Naive thymus-derived CD8-positive, alpha-beta T cell (primary cell): Measurements from ENCODE around the gene ART5. TPM values are rescaled to one million over a fixed set of nuclear protein-coding genes. Genes with fewer than 3 reads are reported as not detected.
"Not testable (repeated sequence)": the region's sequence is repeated elsewhere in the genome, so short reads cannot be mapped to it uniquely, and the experiment has no call there.

Experiments used
- ATAC-seq, 2 donors: fragments of 150-1000 bp; cut with Tn5 transposase in 1 of 2; sonication (Bioruptor Pico), chemical (Tn5 transposase) in 1 of 2; 1 replicate in 1 of 2; 2 replicates in 1 of 2; pipeline ENCODE4 v1.10.0; 2021; ENCODE audit warnings: mild to moderate bottlenecking in 2 of 2, moderate library complexity in 2 of 2
- POLR2A ChIA-PET: fragments of 350-600 bp; sonication (Branson Sonifier 250); formaldehyde crosslinking; loops from one replicate; lab custom pipeline; 2021; ENCODE audit warnings: antibody characterized with exemption; lab: Charles Lee
- DNase-seq, 10 donors: peaks; one replicate each; pipeline versions ENCODE4 v3.0.0 to v3.0.0-alpha.2; 2020 to 2022
- H3K27ac Mint-ChIP-seq, 10 donors: one replicate each; pipeline ENCODE4 v1.8.0; 2020 to 2022; ENCODE audit warnings: mild to moderate bottlenecking in 10 of 10, mixed read lengths in 10 of 10, moderate library complexity in 4 of 10, inconsistent platforms in 1 of 10
- H3K27me3 Mint-ChIP-seq, 5 donors: one replicate each; pipeline ENCODE4 v1.8.0; 2021 to 2022; ENCODE audit warnings: mixed read lengths in 5 of 5
- H3K36me3 Mint-ChIP-seq, 3 donors: one replicate each; pipeline ENCODE4 v1.8.0; 2020 to 2022; ENCODE audit warnings: mixed read lengths in 3 of 3, mild to moderate bottlenecking in 2 of 3, inconsistent platforms in 1 of 3
- H3K4me1 Mint-ChIP-seq, 4 donors: one replicate each; pipeline ENCODE4 v1.8.0; 2021 to 2022; ENCODE audit warnings: mixed read lengths in 4 of 4
- H3K4me3 Mint-ChIP-seq, 10 donors: one replicate each; pipeline ENCODE4 v1.8.0; 2020 to 2022; ENCODE audit warnings: mild to moderate bottlenecking in 10 of 10, mixed read lengths in 10 of 10, moderate library complexity in 6 of 10, inconsistent platforms in 1 of 10
- H3K9me3 Mint-ChIP-seq, 9 donors: one replicate each; pipeline ENCODE4 v1.8.0; 2020 to 2022; ENCODE audit warnings: mixed read lengths in 9 of 9, mild to moderate bottlenecking in 3 of 9, inconsistent platforms in 1 of 9, moderate library complexity in 1 of 9
- polyA plus RNA-seq, 3 donors: library from polyadenylated mRNA; unstranded; fragments of 300-500 nt; fragmentation: Illumina TruSeq; gene quantifications; one replicate each; pipeline ENCODE4 v1.2.3, GENCODE V29; 2021
- total RNA-seq, 8 experiments: library from RNA in 2 of 8; stranded (reverse) in 2 of 8; gene quantifications; one replicate each; pipeline ENCODE4 v1.2.3 and lab custom pipeline; 2021 to 2026

The ART5 gene
- total and polyA plus RNA-seq, 5 experiments from 2014 or later = not detected

DNA sequence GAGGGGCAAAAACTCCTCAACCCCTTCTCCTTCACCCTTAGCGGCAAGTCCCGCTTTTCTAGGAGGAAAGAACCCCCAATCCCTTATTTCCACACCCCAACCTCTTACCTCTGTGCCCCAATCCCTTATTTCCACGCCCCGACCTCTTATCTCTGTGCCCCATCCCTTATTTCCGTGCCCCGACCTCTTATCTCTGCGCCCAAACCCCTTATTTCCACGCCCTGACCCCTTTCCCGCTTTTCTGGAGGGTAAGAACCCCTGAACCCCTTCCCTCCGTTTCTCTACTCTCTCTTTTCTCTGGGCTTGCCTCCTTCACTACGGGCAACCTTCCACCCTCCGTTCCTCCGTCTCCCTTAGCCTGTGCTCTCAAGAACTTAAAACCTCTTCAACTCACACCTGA, 7.1 kb upstream of the ART5 start:
- H3K4me3 Mint-ChIP-seq, H3K36me3 Mint-ChIP-seq, H3K4me1 Mint-ChIP-seq, POLR2A ChIA-PET, ATAC-seq, H3K9me3 Mint-ChIP-seq, H3K27ac Mint-ChIP-seq: not testable (repeated sequence)
- H3K27me3 Mint-ChIP-seq = peaks cover 37 to 77% (median 52%) of the 10 kb centered on the region in 5 donors
- peak in 1 of 10 donors; percentile 30 for DNase-seq

DNA sequence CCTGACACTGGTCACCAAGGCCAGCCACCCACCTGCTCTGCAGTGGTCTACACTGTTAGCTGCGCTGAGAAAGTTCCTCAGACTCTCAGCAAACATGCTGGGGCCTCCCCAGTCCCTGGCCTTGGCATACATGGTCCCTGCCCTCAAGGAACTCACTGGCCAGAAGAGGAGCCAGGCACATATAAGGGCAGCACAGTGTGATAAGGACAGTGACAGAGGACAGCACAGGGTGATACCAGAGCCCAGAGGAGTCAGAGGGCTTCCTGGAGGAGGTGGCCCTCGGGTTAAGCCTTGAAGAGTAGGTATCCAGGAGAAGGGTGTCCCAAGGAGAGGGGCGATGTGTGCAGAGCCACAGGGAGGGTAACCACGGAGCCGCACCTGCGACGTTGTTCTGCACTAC, 3.8 kb upstream of the ART5 start:
- Mint-ChIP-seq H3K9me3 (no peaks in the 10 kb centered on the region), H3K4me1 (peaks cover 6 to 20% (median 13%) of the 10 kb centered on the region in 4 donors), H3K36me3 (peaks cover 0 to 2% (median 0%) of the 10 kb centered on the region in 3 donors), H3K27ac (peak overlapping the region in 1 of 10 donors; percentile 47), H3K27me3 (peaks cover 38 to 70% (median 48%) of the 10 kb centered on the region in 5 donors), H3K4me3 (no peak overlapping the region)
- ATAC-seq (no peak), DNase-seq (peak in 1 of 10 donors; percentile 42)
- POLR2A ChIA-PET = no interaction called here

DNA sequence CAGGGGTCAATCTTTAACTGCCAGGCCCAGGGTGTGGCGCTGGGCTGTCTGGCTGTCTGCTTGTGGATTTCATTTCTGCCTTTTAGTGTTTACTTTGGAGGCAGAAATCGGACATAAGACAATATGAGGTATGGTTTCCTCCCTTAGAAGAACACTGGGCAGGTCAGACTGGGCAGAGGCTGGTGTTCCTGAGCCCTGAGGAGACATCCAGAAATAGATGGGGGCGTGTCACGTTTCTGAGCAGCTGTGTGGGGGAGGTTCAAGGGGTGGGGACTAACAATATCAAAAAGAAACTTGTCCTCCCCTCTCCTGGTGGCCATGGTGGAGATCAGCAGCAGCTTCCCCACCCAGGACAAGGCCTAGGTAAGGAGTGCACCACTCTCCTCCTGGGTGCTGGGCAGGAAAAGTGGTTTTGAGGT, 3.0 kb upstream of the ART5 start, which contains the start of gene ART1:
Gene ART1 (plus strand): TSS at position 312 of the 419 bp plus-strand sequence. CDS start 14,086 bp downstream, outside the sequence.
- ATAC-seq = no peak
- H3K9me3 Mint-ChIP-seq = no peaks in the 10 kb centered on the region
- H3K27me3 Mint-ChIP-seq = peaks cover 36 to 63% (median 45%) of the 10 kb centered on the region in 5 donors
- peaks cover 0 to 2% (median 0%) of the 10 kb centered on the region in 3 donors for H3K36me3 Mint-ChIP-seq
- peaks cover 6 to 20% (median 13%) of the 10 kb centered on the region in 4 donors for H3K4me1 Mint-ChIP-seq
- peak within 1 kb of the TSS in 2 of 10 donors; percentile 15 to 43 for H3K4me3 Mint-ChIP-seq
- H3K27ac Mint-ChIP-seq = peak within 1 kb of the TSS in 4 of 10 donors; percentile 27 to 47 (median 44)
- POLR2A ChIA-PET = no interaction called here
- DNase-seq = no peak

DNA sequence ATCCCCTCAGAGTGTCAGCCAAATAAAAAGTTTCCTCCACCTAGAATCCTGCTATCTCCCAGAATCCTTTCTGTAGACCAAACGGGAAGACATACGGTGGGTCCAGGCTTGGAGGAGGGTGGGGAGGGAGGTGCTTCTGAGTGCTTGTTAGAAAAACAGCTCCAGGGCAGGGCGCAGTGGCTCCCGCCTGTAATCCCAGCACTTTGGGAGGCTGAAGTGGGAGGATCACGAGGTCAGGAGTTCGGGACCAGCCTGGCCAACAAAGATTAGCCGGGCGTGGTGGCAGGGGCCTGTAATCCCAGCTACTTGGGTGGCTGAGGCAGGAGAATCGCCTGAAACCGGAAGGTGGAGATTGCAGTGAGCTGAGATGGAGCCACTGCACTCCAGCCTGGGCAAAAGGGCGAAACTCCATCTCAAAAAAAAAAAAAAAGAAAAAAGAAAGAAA, 1.3 kb upstream of the ART5 start:
- Mint-ChIP-seq H3K27me3 (peaks cover 20 to 49% (median 32%) of the 10 kb centered on the region in 5 donors), H3K4me1 (peaks cover 6 to 20% (median 13%) of the 10 kb centered on the region in 4 donors), H3K4me3 (peak overlapping the region in 8 of 10 donors; percentile 76 to 87 (median 83))
- H3K27ac Mint-ChIP-seq, POLR2A ChIA-PET, H3K9me3 Mint-ChIP-seq, DNase-seq, H3K36me3 Mint-ChIP-seq, ATAC-seq: not testable (repeated sequence)

DNA sequence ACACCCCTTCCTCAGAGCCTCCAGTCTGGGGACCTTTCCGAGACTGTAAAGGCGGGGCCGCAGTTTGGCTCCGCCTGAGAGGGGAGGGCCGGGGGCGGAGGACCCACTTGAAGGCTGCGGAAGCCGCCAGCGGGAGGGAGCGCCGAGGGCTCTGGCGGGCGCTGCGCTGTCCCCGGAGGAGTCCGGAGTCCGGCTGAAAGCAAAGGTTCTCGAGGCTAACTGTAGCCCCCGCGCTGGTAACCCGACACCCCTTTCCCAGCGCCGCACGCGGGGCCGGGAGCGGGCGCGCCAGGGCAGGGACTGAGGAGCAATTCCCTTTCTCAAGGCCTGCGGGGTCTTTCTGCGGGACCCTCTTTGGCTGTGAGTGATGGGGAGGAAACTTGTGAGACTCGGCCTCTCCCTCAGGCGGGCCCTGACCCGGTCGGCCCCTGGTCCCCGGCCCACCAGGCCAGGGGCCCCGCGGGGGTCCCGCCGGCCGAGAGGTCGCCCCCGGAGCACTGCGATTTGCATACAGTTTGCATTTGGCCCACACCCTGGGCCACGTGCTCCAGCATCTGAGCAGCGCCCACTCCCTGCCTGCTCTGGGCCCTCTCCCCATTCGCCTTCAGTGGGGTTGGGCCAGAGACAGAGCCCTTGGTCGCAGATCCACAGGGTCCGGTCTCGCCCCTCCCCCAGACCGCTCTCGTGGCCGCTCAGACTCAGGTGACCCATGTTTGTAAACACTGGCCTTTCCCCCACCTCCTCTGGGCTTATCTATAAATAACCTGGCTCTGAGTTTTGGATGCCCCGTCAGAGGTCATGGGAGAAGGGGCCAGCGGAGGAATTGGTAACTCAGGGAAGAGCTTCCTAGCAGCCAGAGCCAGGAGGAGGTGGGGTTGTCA, 519 bp upstream of the ART5 start:
- ATAC-seq = peak; percentile 95 to 98
- POLR2A ChIA-PET = no interaction called here
- peaks cover 0 to 2% (median 0%) of the 10 kb centered on the region in 3 donors for H3K36me3 Mint-ChIP-seq
- H3K9me3 Mint-ChIP-seq = no peaks in the 10 kb centered on the region
- H3K27ac Mint-ChIP-seq = peak overlapping the region in 4 of 10 donors; percentile 27 to 76 (median 54)
- DNase-seq = peak; percentile 53 to 81 (median 68)
- H3K4me3 Mint-ChIP-seq = peak overlapping the region; percentile 76 to 87 (median 82)
- peaks cover 19 to 44% (median 32%) of the 10 kb centered on the region in 5 donors for H3K27me3 Mint-ChIP-seq
- peaks cover 6 to 20% (median 13%) of the 10 kb centered on the region in 4 donors for H3K4me1 Mint-ChIP-seq

DNA sequence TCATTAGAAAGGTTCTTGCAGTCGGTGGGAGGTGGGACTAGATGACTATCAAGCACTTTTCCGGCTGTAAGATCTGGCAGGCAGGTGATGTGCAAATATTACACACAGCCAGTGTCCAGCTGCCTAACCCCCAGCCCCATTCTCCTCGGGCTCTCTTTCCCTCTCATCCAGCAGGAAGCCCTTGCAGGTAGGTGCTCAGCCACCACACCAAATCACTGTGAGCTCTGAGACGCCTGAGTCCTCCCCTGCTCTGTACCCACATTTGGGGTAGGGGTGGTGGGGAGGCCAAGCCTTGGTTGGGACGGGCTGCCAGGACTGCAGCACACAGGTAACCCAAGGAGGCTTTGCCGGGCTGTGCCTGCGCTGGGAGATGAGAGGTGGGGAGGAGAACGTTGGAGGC, 601 bp downstream of the ART5 start:
- Mint-ChIP-seq H3K4me3 (peak overlapping the region; percentile 54 to 89 (median 77)), H3K36me3 (peaks cover 0 to 2% (median 0%) of the 10 kb centered on the region in 3 donors), H3K27ac (peak overlapping the region in 2 of 10 donors; percentile 61 to 68), H3K27me3 (peaks cover 19 to 45% (median 25%) of the 10 kb centered on the region in 5 donors), H3K4me1 (peaks cover 8 to 20% (median 13%) of the 10 kb centered on the region in 4 donors), H3K9me3 (no peaks in the 10 kb centered on the region)
- ATAC-seq = no peak
- peak in 1 of 10 donors; percentile 50 for DNase-seq
- POLR2A ChIA-PET = no interaction called here

- peak overlapping the region in 2 of 10 donors; percentile 13 to 38 for H3K4me3 Mint-ChIP-seq
- ATAC-seq (no peak), DNase-seq (peak in 1 of 10 donors; percentile 63)
- H3K36me3 Mint-ChIP-seq = peaks cover 0 to 2% (median 0%) of the 10 kb centered on the region in 3 donors
- POLR2A ChIA-PET = no interaction called here
- peak overlapping the region in 1 of 10 donors; percentile 34 for H3K27ac Mint-ChIP-seq
- peaks cover 8 to 20% (median 13%) of the 10 kb centered on the region in 4 donors for H3K4me1 Mint-ChIP-seq
- H3K9me3 Mint-ChIP-seq = no peaks in the 10 kb centered on the region
- H3K27me3 Mint-ChIP-seq = peaks cover 10 to 36% (median 15%) of the 10 kb centered on the region in 5 donors
Measured at GRCh38 chr11:3639841-3640240, 2.0 kb downstream of the ART5 start.

DNA sequence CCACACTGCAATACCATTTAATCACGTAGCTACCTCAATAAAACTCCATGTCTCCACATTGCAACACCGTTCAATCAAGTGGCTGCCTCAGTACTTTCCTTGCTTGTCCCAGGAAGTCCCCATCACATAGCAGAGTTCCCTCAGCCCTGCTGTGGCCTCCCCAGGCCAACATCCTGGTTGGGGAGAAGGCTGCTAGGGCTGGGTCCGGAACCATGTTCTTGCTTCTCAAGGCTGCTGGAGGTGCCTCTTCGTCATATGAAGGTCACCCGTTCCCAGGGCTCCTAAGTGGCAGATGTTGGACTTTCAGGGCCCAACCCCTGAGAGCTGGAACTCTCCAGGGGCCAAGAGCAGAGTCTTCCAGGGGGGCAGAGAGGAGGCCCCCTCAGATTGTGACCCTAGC, 3.3 kb downstream of the ART5 start:
- DNase-seq = peak in 1 of 10 donors; percentile 53
- no peak overlapping the region for H3K4me3 Mint-ChIP-seq
- no peak for ATAC-seq
- peaks cover 2 to 24% (median 7%) of the 10 kb centered on the region in 5 donors for H3K27me3 Mint-ChIP-seq
- peaks cover 8 to 16% (median 12%) of the 10 kb centered on the region in 4 donors for H3K4me1 Mint-ChIP-seq
- POLR2A ChIA-PET = no interaction called here
- no peaks in the 10 kb centered on the region for H3K9me3 Mint-ChIP-seq
- peaks cover 0 to 2% (median 0%) of the 10 kb centered on the region in 3 donors for H3K36me3 Mint-ChIP-seq
- H3K27ac Mint-ChIP-seq = no peak overlapping the region

GRCh38 chr11:3637201-3637600, 4.6 kb downstream of the ART5 start:
- Mint-ChIP-seq H3K27me3 (peaks cover 2 to 15% (median 7%) of the 10 kb centered on the region in 5 donors), H3K36me3 (peaks cover 0 to 2% (median 0%) of the 10 kb centered on the region in 3 donors), H3K4me3 (no peak overlapping the region), H3K9me3 (no peaks in the 10 kb centered on the region), H3K4me1 (peaks cover 4 to 7% (median 5%) of the 10 kb centered on the region in 4 donors), H3K27ac (no peak overlapping the region)
- DNase-seq (no peak), ATAC-seq (no peak)
- POLR2A ChIA-PET = no interaction called here

DNA sequence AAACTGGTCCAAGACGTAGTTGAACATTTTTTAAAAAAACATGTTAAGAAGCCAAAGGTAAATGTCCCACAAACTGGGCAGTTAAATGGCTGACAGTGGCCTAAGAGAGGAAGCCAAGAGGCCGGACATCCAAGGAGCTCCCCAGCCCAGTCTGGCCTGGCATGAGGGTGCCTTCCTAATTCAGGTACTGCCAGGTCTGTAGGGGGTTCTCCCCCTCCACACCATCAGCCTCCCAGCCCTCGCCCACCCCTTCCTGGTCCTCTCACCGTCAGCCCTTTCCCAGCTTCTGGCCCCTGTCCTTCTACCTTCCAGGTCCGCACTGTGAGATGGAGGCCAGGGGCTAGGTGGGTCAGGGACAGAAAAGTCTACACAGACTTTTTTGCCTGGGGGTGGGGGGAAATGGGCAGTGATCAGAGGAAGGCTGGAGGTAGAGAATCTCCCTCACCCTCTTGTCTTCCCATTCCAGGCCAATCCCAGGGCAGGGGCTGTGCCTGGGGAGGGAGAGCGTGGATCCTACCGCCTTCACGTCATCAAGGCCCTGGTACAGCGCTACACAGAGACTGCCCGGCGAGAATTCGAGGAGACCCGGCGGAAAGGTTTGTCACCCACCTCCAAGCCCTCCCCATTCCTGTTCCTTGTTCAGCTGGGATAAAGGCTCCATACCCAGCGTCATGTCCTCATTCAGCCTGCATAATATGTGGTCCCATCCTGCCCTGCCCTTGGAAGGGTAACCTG, 6.0 kb downstream of the ART5 start:
- H3K27me3 Mint-ChIP-seq = peaks cover 0 to 15% (median 2%) of the 10 kb centered on the region in 5 donors
- H3K4me3 Mint-ChIP-seq = no peak overlapping the region
- peaks cover 0 to 2% (median 0%) of the 10 kb centered on the region in 4 donors for H3K4me1 Mint-ChIP-seq
- ATAC-seq = no peak
- H3K36me3 Mint-ChIP-seq = no peaks in the 10 kb centered on the region
- no peaks in the 10 kb centered on the region for H3K9me3 Mint-ChIP-seq
- peak in 1 of 10 donors; percentile 55 for DNase-seq
- no peak overlapping the region for H3K27ac Mint-ChIP-seq
- POLR2A ChIA-PET = no interaction called here

- no peak overlapping the region for H3K27ac Mint-ChIP-seq
- H3K9me3 Mint-ChIP-seq = no peaks in the 10 kb centered on the region
- POLR2A ChIA-PET = no interaction called here
- no peak overlapping the region for H3K4me3 Mint-ChIP-seq
- no peak for ATAC-seq
- peaks cover 0 to 2% (median 0%) of the 10 kb centered on the region in 4 donors for H3K4me1 Mint-ChIP-seq
- H3K27me3 Mint-ChIP-seq = peaks cover 0 to 13% (median 3%) of the 10 kb centered on the region in 5 donors
- H3K36me3 Mint-ChIP-seq = no peaks in the 10 kb centered on the region
- DNase-seq = no peak
Measured at GRCh38 chr11:3632070-3632660, 9.6 kb downstream of the ART5 start.

- Mint-ChIP-seq H3K27me3 (peaks cover 0 to 6% (median 3%) of the 10 kb centered on the region in 5 donors), H3K4me3 (no peak overlapping the region), H3K4me1 (peaks cover 5 to 7% (median 5%) of the 10 kb centered on the region in 4 donors), H3K9me3 (no peaks in the 10 kb centered on the region), H3K36me3 (no peaks in the 10 kb centered on the region), H3K27ac (no peak overlapping the region)
- POLR2A ChIA-PET = no interaction called here
- ATAC-seq (no peak), DNase-seq (no peak)
Measured at GRCh38 chr11:3631331-3631730, 10.5 kb downstream of the ART5 start.
